ENCODE measurements around the gene SDC1.

DNA sequence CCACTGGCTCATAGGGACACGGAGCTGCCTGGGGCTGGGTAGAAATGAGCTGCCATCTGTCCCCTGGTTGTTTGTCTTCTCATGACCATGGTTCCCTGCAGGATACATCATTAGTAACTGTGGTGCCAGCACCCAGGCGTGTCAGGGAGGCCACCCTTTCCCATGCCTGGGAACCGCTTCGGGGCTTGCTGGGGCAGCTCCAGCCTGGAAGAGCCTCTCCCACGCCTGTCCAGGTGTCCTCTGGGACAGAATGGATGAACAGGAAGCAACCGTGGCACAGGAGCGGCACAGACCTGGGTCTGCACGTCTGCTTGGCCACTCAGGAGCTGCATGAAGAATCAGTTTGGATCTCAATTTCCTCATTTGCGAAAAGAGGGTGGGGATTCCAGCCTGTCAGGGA is 34.8 kb downstream of the SDC1 start:
- TF ChIP-seq, protein P1, sequence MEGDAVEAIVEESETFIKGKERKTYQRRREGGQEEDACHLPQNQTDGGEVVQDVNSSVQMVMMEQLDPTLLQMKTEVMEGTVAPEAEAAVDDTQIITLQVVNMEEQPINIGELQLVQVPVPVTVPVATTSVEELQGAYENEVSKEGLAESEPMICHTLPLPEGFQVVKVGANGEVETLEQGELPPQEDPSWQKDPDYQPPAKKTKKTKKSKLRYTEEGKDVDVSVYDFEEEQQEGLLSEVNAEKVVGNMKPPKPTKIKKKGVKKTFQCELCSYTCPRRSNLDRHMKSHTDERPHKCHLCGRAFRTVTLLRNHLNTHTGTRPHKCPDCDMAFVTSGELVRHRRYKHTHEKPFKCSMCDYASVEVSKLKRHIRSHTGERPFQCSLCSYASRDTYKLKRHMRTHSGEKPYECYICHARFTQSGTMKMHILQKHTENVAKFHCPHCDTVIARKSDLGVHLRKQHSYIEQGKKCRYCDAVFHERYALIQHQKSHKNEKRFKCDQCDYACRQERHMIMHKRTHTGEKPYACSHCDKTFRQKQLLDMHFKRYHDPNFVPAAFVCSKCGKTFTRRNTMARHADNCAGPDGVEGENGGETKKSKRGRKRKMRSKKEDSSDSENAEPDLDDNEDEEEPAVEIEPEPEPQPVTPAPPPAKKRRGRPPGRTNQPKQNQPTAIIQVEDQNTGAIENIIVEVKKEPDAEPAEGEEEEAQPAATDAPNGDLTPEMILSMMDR (IDR thresholded peaks at IDR 0.05): no peak
- TF ChIP-seq ZFX (IDR thresholded peaks at IDR 0.05; ENCODE audit: borderline replicate concordance): no peak

Data from 22Rv1 (cell line).